Immature natural killer cell (primary cell): ENCODE results near the gene MRPL37. TPM values are rescaled to one million over a fixed set of nuclear protein-coding genes. Genes with fewer than 3 reads are reported as not detected.
"Not testable (repeated sequence)": the region's sequence is repeated elsewhere in the genome, so short reads cannot be mapped to it uniquely, and the experiment has no call there.

Experiments used
- DNase-seq, 3 donors: peaks; one replicate each; pipeline ENCODE4 v3.0.0; 2022; ENCODE audit warnings: mixed read lengths in 1 of 3
- H3K27ac Mint-ChIP-seq, 6 donors: one replicate each; pipeline ENCODE4 v1.8.0; 2020; ENCODE audit warnings: mixed read lengths in 6 of 6, mild to moderate bottlenecking in 5 of 6, inconsistent platforms in 4 of 6, moderate library complexity in 3 of 6
- H3K27me3 Mint-ChIP-seq, 3 donors: one replicate each; pipeline ENCODE4 v1.8.0; 2020 to 2021; ENCODE audit warnings: low read depth in 3 of 3, mild to moderate bottlenecking in 3 of 3, mixed read lengths in 3 of 3, moderate library complexity in 3 of 3, inconsistent platforms in 1 of 3
- H3K36me3 Mint-ChIP-seq, 3 donors: one replicate each; pipeline ENCODE4 v1.8.0; 2020; ENCODE audit warnings: mixed read lengths in 3 of 3, inconsistent platforms in 2 of 3, mild to moderate bottlenecking in 2 of 3
- H3K4me1 Mint-ChIP-seq, 2 donors: one replicate each; pipeline ENCODE4 v1.8.0; 2020; ENCODE audit warnings: inconsistent platforms in 2 of 2, mild to moderate bottlenecking in 2 of 2, mixed read lengths in 2 of 2, moderate library complexity in 1 of 2
- H3K4me3 Mint-ChIP-seq, 5 donors: one replicate each; pipeline ENCODE4 v1.8.0; 2020; ENCODE audit warnings: mild to moderate bottlenecking in 5 of 5, mixed read lengths in 5 of 5, inconsistent platforms in 3 of 5, moderate library complexity in 3 of 5
- H3K9me3 Mint-ChIP-seq, 6 donors: one replicate each; pipeline ENCODE4 v1.8.0; 2020; ENCODE audit warnings: mild to moderate bottlenecking in 6 of 6, mixed read lengths in 6 of 6, inconsistent platforms in 4 of 6, moderate library complexity in 3 of 6
- polyA plus RNA-seq, 3 donors: library from polyadenylated mRNA; unstranded; fragments of 300-500 nt; fragmentation: Illumina TruSeq; gene quantifications; one replicate each; pipeline ENCODE4 v1.2.3, GENCODE V29; 2021

MRPL37 gene
- polyA plus RNA-seq, 3 donors from 2014 or later: 47.4 to 77.5 (median 52.3) TPM

- no peak for DNase-seq
- H3K9me3 Mint-ChIP-seq: no peaks in the 10 kb centered on the region
- peak overlapping the region in 4 of 6 donors; percentile 26 to 77 (median 36) for H3K27ac Mint-ChIP-seq
- peaks cover 25 to 38% of the 10 kb centered on the region in 2 donors for H3K4me1 Mint-ChIP-seq
- H3K36me3 Mint-ChIP-seq: peaks cover 6 to 12% (median 6%) of the 10 kb centered on the region in 3 donors
- peaks cover 2 to 34% (median 28%) of the 10 kb centered on the region in 3 donors for H3K27me3 Mint-ChIP-seq
- H3K4me3 Mint-ChIP-seq: no peak overlapping the region
Measured at GRCh38 chr1:54227891-54228310, 27.9 kb downstream of the MRPL37 start.

DNA sequence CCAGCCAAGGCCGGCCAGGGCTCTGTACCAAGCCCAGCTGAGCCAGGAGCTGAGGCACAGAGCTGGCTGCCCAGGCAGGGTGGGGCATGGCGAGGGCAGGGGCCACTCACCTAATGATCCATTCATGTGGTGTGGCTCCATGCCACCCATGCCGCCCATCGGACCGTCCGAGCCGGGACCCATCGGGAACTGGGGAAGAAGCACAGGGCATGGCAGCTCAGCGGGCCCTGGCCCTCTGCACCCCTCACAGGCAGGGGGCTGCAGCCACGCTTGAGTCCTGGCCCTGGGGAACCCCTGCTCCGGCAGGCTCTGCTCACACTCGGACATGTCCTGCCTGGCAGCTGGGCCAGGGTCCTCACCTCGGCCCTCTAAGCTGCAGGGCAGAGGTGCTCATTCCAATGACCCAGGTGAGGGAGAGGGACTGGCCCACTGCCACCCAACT lies 28.7 kb downstream of the MRPL37 start:
- Mint-ChIP-seq H3K9me3 (no peaks in the 10 kb centered on the region), H3K4me3 (no peak overlapping the region), H3K27me3 (peaks cover 2 to 32% (median 26%) of the 10 kb centered on the region in 3 donors), H3K36me3 (peaks cover 6 to 12% (median 6%) of the 10 kb centered on the region in 3 donors), H3K4me1 (peaks cover 25 to 37% of the 10 kb centered on the region in 2 donors), H3K27ac (peak overlapping the region in 2 of 6 donors; percentile 28 to 30)
- no peak for DNase-seq

DNA sequence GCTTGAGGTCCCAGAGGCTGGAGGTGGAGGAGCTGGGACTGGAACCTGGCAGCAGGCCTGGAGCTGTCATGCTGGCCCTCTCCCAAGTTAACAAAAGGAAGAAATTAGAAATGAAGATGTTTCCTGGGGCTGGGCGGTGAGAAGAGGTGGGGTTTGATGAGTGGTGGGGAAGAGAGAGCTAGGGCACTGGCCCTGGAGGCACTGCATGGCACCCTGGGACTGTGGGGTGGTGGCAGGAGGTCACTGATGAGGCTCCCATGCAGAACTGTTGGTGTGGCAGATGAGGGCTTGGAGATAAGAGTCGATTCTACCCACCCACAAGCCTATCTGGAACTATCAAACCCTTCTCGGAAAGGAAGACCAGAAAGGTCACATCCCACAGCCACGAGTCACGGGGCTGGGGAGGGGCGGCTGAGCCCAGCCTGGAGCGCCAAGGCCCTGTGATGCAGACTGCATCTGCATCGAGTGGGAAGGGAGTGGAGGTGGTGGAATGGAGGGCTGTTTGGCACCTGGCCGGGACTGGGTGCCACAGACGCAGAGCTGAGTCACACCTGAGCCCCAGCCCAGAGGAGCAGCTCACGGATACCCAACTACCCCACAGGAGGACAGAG lies 29.4 kb downstream of the MRPL37 start:
- no peak overlapping the region for H3K4me3 Mint-ChIP-seq
- H3K9me3 Mint-ChIP-seq: no peaks in the 10 kb centered on the region
- peaks cover 6 to 12% (median 6%) of the 10 kb centered on the region in 3 donors for H3K36me3 Mint-ChIP-seq
- peaks cover 25 to 33% of the 10 kb centered on the region in 2 donors for H3K4me1 Mint-ChIP-seq
- H3K27ac Mint-ChIP-seq: peak overlapping the region in 5 of 6 donors; percentile 4 to 56 (median 45)
- H3K27me3 Mint-ChIP-seq: peaks cover 2 to 29% (median 21%) of the 10 kb centered on the region in 3 donors
- no peak for DNase-seq

DNA sequence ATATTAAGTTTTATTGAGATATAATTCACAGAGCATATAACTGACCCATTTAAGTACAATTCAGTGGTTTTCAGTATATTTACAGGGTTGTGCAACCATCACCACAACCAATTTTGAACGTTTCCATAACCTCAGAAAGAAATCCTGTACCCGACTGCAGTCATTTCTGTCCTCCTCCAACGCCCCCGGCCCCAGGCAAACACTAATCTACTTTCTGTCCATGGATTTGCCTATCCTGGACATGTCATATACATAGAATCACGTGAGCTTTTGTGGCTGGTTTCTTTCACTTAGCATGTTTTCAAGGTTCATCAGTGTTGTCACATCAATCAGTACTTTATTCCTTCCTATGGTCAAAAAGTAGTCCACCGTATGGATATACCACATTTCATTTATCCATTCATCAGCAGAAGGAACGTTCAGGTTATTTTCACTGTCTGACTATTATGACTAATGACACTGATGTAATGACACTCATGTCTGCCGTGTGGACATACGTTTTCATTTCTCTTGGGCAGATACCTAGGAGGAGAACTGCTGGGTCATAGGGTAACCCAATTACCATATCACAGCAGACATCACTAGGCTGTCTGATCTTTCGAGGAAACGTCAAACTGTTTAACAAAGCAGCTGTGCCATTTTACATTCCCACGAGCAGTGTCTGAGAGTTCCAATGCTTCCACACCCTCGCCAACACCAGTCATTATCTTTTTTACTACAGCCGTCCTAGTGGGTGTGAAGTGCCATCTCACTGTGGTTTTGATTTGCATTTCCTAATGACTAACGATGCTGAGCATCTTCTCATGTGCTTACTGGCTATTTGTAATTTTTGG lies 30.8 kb downstream of the MRPL37 start:
- Mint-ChIP-seq H3K9me3 (no peaks in the 10 kb centered on the region), H3K4me3 (peak overlapping the region in 1 of 5 donors; percentile 3), H3K4me1 (peaks cover 29 to 40% of the 10 kb centered on the region in 2 donors), H3K36me3 (peaks cover 3 to 7% (median 4%) of the 10 kb centered on the region in 3 donors), H3K27me3 (peaks cover 0 to 32% (median 16%) of the 10 kb centered on the region in 3 donors), H3K27ac (peak overlapping the region; percentile 42 to 81 (median 64))
- DNase-seq: peak; percentile 10 to 39 (median 19)

DNA sequence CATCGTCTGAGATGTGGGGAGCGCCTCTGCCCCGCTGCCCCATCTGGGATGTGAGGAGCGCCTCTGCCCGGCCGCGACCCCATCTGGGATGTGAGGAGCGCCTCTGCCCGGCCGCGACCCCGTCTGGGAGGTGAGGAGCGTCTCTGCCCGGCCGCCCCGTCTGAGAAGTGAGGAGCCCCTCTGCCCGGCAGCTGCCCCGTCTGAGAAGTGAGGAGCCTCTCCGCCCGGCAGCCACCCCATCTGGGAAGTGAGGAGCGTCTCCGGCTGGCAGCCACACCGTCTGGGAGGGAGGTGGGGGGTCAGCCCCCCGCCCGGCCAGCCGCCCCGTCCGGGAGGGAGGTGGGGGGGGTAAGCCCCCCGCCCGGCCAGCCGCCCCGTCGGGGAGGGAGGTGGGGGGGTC lies 33.2 kb downstream of the MRPL37 start:
- DNase-seq, H3K4me3 Mint-ChIP-seq, H3K27ac Mint-ChIP-seq, H3K9me3 Mint-ChIP-seq: not testable (repeated sequence)
- Mint-ChIP-seq H3K36me3 (peaks cover 15 to 16% (median 16%) of the 10 kb centered on the region in 3 donors), H3K4me1 (peaks cover 28 to 49% of the 10 kb centered on the region in 2 donors), H3K27me3 (peaks cover 0 to 24% (median 13%) of the 10 kb centered on the region in 3 donors)

DNA sequence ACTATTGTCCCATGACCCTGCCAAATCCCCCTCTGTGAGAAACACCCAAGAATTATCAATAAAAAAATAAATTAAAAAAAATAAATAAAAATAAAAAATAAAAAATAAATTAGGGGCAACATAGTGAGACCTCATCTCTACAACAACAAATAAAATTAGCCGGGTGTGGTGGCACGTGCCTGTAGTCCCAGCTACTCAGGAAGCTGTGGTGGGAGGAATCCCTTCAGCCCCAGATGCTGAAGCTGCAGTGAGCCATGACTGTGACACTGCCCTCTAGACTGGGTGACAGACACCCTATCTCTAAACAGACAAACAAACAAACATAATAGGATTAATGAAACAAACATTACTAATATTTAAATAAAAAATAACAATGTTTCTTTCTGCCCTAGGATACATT lies 34.3 kb downstream of the MRPL37 start:
- H3K9me3 Mint-ChIP-seq: no peaks in the 10 kb centered on the region

DNA sequence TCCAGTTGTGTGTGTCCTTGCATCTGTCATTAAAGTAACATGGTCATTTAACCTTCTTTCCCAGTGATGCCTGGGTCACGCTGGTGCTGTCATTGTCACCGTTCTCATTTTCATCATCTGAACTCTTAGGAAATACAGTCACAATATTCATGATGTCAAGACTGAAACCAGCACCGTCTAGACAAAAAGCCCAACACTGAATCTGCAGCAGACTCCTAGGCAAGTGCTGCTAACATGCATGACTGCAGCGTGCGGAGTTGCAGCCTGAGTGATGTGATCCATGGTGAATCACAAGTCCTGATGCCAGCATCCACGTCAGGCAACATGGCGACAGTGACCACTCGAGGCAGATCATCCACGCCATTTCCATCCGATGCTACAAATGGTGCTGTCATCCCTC lies 37.6 kb downstream of the MRPL37 start:
- peaks cover 16 to 20% (median 17%) of the 10 kb centered on the region in 3 donors for H3K36me3 Mint-ChIP-seq
- no peak for DNase-seq
- H3K27me3 Mint-ChIP-seq: peaks cover 0 to 16% (median 15%) of the 10 kb centered on the region in 3 donors
- no peak overlapping the region for H3K4me3 Mint-ChIP-seq
- H3K4me1 Mint-ChIP-seq: peaks cover 7 to 17% of the 10 kb centered on the region in 2 donors
- H3K9me3 Mint-ChIP-seq: no peaks in the 10 kb centered on the region
- H3K27ac Mint-ChIP-seq: peak overlapping the region in 1 of 6 donors; percentile 73

More for the DNA sequence above, 34.3 kb downstream of the MRPL37 start:
- DNase-seq: no peak
- Mint-ChIP-seq H3K4me1 (peaks cover 24 to 45% of the 10 kb centered on the region in 2 donors), H3K36me3 (peaks cover 16 to 20% (median 17%) of the 10 kb centered on the region in 3 donors), H3K27me3 (peaks cover 0 to 22% (median 15%) of the 10 kb centered on the region in 3 donors), H3K27ac (no peak overlapping the region), H3K4me3 (no peak overlapping the region)

GRCh38 chr1:54238353-54239034 lies 38.5 kb downstream of the MRPL37 start:
- H3K4me3 Mint-ChIP-seq: no peak overlapping the region
- no peak for DNase-seq
- H3K9me3 Mint-ChIP-seq: no peaks in the 10 kb centered on the region
- H3K27me3 Mint-ChIP-seq: peaks cover 0 to 16% (median 15%) of the 10 kb centered on the region in 3 donors
- peak overlapping the region in 2 of 6 donors; percentile 44 to 62 for H3K27ac Mint-ChIP-seq
- peaks cover 7 to 22% of the 10 kb centered on the region in 2 donors for H3K4me1 Mint-ChIP-seq
- H3K36me3 Mint-ChIP-seq: peaks cover 16 to 25% (median 20%) of the 10 kb centered on the region in 3 donors

GRCh38 chr1:54239035-54239383 lies 39.0 kb downstream of the MRPL37 start:
- H3K4me1 Mint-ChIP-seq: peaks cover 7 to 22% of the 10 kb centered on the region in 2 donors
- peaks cover 0 to 18% (median 16%) of the 10 kb centered on the region in 3 donors for H3K27me3 Mint-ChIP-seq
- no peak overlapping the region for H3K4me3 Mint-ChIP-seq
- peaks cover 16 to 25% (median 20%) of the 10 kb centered on the region in 3 donors for H3K36me3 Mint-ChIP-seq
- H3K27ac Mint-ChIP-seq: peak overlapping the region in 2 of 6 donors; percentile 23 to 44
- no peaks in the 10 kb centered on the region for H3K9me3 Mint-ChIP-seq
- DNase-seq: no peak

DNA sequence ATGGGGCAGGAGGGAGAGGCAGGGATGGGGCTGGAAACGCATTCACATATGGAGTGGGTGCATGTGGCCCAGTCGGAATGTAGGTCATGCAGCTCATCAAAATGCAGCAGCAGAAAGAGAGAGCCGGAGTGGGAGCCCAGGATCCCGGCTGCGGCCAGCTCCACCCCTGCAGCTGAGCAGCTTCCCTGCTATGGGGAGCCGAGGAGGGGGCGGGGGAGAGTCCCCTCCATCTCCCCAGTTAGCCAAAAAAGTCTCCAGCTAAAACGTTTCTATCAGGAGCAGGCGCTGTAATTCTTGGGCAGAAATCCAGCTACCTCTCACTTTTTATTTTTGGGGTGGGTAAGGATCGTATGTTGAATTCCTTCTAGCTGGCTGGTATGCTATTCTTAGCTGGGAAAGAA lies 39.7 kb downstream of the MRPL37 start:
- Mint-ChIP-seq H3K9me3 (no peaks in the 10 kb centered on the region), H3K4me3 (no peak overlapping the region), H3K4me1 (peaks cover 5 to 18% of the 10 kb centered on the region in 2 donors), H3K36me3 (peaks cover 16 to 24% (median 20%) of the 10 kb centered on the region in 3 donors), H3K27ac (peak overlapping the region in 1 of 6 donors; percentile 23), H3K27me3 (peaks cover 0 to 22% (median 15%) of the 10 kb centered on the region in 3 donors)
- DNase-seq: no peak

- Mint-ChIP-seq H3K4me1 (peaks cover 1 to 13% of the 10 kb centered on the region in 2 donors), H3K36me3 (peaks cover 13 to 21% (median 20%) of the 10 kb centered on the region in 3 donors), H3K27ac (peak overlapping the region in 1 of 6 donors; percentile 12), H3K9me3 (no peaks in the 10 kb centered on the region), H3K27me3 (peaks cover 0 to 22% (median 9%) of the 10 kb centered on the region in 3 donors), H3K4me3 (no peak overlapping the region)
- no peak for DNase-seq
Measured at GRCh38 chr1:54240741-54241335, 40.9 kb downstream of the MRPL37 start.

DNA sequence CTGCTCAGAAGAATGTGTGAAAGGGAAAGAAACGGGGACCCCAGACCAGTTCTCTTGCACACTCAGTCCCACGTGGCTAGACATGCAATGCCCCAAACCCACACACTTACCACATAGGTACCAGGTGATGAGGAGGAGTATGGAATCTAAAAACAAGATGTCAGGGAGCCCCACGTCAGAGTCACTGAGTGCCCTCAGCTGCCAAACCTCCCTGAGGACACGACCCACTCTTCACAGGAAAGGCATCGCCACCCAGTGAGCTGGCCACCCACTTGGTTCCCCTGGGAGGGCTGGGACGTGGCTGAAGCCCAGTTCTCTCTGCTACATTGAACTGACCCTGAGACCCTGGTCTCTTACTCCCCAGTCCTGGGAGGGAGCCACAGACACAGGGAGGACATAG lies 41.4 kb downstream of the MRPL37 start:
- peaks cover 1 to 12% of the 10 kb centered on the region in 2 donors for H3K4me1 Mint-ChIP-seq
- H3K36me3 Mint-ChIP-seq: peaks cover 12 to 21% (median 20%) of the 10 kb centered on the region in 3 donors
- H3K27ac Mint-ChIP-seq: no peak overlapping the region
- H3K9me3 Mint-ChIP-seq: no peaks in the 10 kb centered on the region
- DNase-seq: no peak
- peaks cover 0 to 22% (median 9%) of the 10 kb centered on the region in 3 donors for H3K27me3 Mint-ChIP-seq
- no peak overlapping the region for H3K4me3 Mint-ChIP-seq

- Mint-ChIP-seq H3K4me1 (peaks cover 0 to 5% of the 10 kb centered on the region in 2 donors), H3K27ac (peak overlapping the region in 2 of 6 donors; percentile 49 to 64), H3K9me3 (no peaks in the 10 kb centered on the region), H3K36me3 (peaks cover 0 to 9% (median 7%) of the 10 kb centered on the region in 3 donors), H3K27me3 (peaks cover 0 to 21% (median 7%) of the 10 kb centered on the region in 3 donors), H3K4me3 (no peak overlapping the region)
- DNase-seq: no peak
Measured at GRCh38 chr1:54243022-54243421, 43.1 kb downstream of the MRPL37 start.
